ENCODE measurements around the gene PARD6B. TPM values are rescaled to one million over a fixed set of nuclear protein-coding genes. Genes with fewer than 3 reads are reported as not detected.

The PARD6B gene
- total and polyA plus RNA-seq, 2 of the 13 experiments (the other 11 are each of a cell fraction or from before 2014, with no cell fraction given) = 6.9 to 22.2 TPM

- TF ChIP-seq TRAFD1 (CRISPR knock-in tag; IDR thresholded peaks at IDR 0.05; ENCODE audit: borderline replicate concordance) = no peak
- TF ChIP-seq ZNF12 (CRISPR knock-in tag; IDR thresholded peaks at IDR 0.05) = 0 out of 2 replicates have a peak, but pooled peaks have one; percentile 28
- no peak for TF ChIP-seq ZFP36 (IDR thresholded peaks at IDR 0.05; ENCODE audit: borderline replicate concordance, low read depth, low read length, partially characterized antibody)
- TF ChIP-seq THAP11 (CRISPR knock-in tag; IDR thresholded peaks at IDR 0.05) = 0 out of 2 replicates have a peak, but pooled peaks have one; percentile 24
- TF ChIP-seq ZNF24 (IDR thresholded peaks at IDR 0.05) = peak; percentile 16; the same call in 1 of the 2 replicates
- TF ChIP-seq SNAPC4 (CRISPR knock-in tag; IDR thresholded peaks at IDR 0.05) = peak; percentile 68; the same call in 1 of the 2 replicates
- no peak for TF ChIP-seq NFKB2 (CRISPR knock-in tag; IDR thresholded peaks at IDR 0.05; ENCODE audit: borderline replicate concordance)
- no peak for TF ChIP-seq SUZ12 (IDR thresholded peaks at IDR 0.05; ENCODE audit: low read depth, low read length)
- TF ChIP-seq HDAC2 (CRISPR knock-in tag; IDR thresholded peaks at IDR 0.05) = peak; percentile 20; the same call in 1 of the 2 replicates
- peak in 1 of 2 experiments; percentile 57; a peak in 1 of 4 replicates for TF ChIP-seq ATF4 (CRISPR knock-in tag; IDR thresholded peaks at IDR 0.05)
- no peak for TF ChIP-seq ZBTB1 (CRISPR knock-in tag; IDR thresholded peaks at IDR 0.05; ENCODE audit: borderline replicate concordance)
- TF ChIP-seq KLF6 (CRISPR knock-in tag; IDR thresholded peaks at IDR 0.05) = no peak
- no peak for TF ChIP-seq ZFP62 (CRISPR knock-in tag; IDR thresholded peaks at IDR 0.05)
- no peak for TF ChIP-seq ARID4A (CRISPR knock-in tag; IDR thresholded peaks at IDR 0.05; ENCODE audit: borderline replicate concordance)
- no peak for TF ChIP-seq FOXM1 (CRISPR knock-in tag; IDR thresholded peaks at IDR 0.05)
- no peak for TF ChIP-seq MEIS1 (CRISPR knock-in tag; IDR thresholded peaks at IDR 0.05; ENCODE audit: borderline replicate concordance)
Observed at GRCh38 chr20:50728981-50729874, 2.2 kb upstream of the PARD6B start (continued).

All from HepG2 (cell line).